Liver (tissue), 9 donors: Measurements from ENCODE around the gene DAGLA. TPM values are rescaled to one million over a fixed set of nuclear protein-coding genes. Genes with fewer than 3 reads are reported as not detected.
"Not testable (repeated sequence)": the region's sequence is repeated elsewhere in the genome, so short reads cannot be mapped to it uniquely, and the experiment has no call there.

Experiments
- DNase-seq: peaks from one replicate; pipeline ENCODE4 v3.0.0-alpha.2; 2017; ENCODE audit warnings: low spot score
- H3K27ac ChIP-seq, 2 donors: one replicate each; pipeline ENCODE4 v1.7.0; 2013; ENCODE audit warnings: inconsistent platforms in 2 of 2, low read length in 2 of 2, control low read depth in 1 of 2, low read depth in 1 of 2, mild to moderate bottlenecking in 1 of 2
- H3K27me3 ChIP-seq, 4 donors: one replicate each; pipeline versions ENCODE4 v1.6.1 to v1.7.0; 2013; ENCODE audit warnings: low read length in 3 of 4, inconsistent platforms in 1 of 4, mild to moderate bottlenecking in 1 of 4, moderate library complexity in 1 of 4; ENCODE audit not compliant: control insufficient read depth in 4 of 4, insufficient read depth in 4 of 4
- H3K36me3 ChIP-seq, 4 donors: one replicate each; pipeline versions ENCODE4 v1.6.1 to v1.7.0; 2013; ENCODE audit warnings: low read length in 3 of 4, mild to moderate bottlenecking in 3 of 4, low read depth in 1 of 4, moderate library complexity in 1 of 4; ENCODE audit not compliant: control insufficient read depth in 4 of 4, insufficient read depth in 3 of 4
- H3K4me1 ChIP-seq, 4 donors: one replicate each; pipeline versions ENCODE4 v1.6.1 to v1.7.0; 2013; ENCODE audit warnings: low read length in 3 of 4, mild to moderate bottlenecking in 3 of 4, moderate library complexity in 1 of 4; ENCODE audit not compliant: control insufficient read depth in 4 of 4, insufficient read depth in 4 of 4
- H3K4me3 ChIP-seq, 3 donors: one replicate each; pipeline versions ENCODE4 v1.6.1 to v1.7.0; 2013; ENCODE audit warnings: low read length in 3 of 3, control low read depth in 1 of 3, low read depth in 1 of 3, mild to moderate bottlenecking in 1 of 3
- H3K9ac ChIP-seq, 2 donors: one replicate each; pipeline ENCODE4 v1.7.0; 2013; ENCODE audit warnings: low read length in 2 of 2, mild to moderate bottlenecking in 2 of 2, moderate library complexity in 2 of 2, control low read depth in 1 of 2, low read depth in 1 of 2
- H3K9me3 ChIP-seq, 4 donors: one replicate each; pipeline versions ENCODE4 v1.6.1 to v1.7.0; 2013; ENCODE audit warnings: low read length in 3 of 4; ENCODE audit not compliant: control insufficient read depth in 4 of 4
- ATF3 ChIP-seq: IDR thresholded peaks from 2 replicates; pipeline ENCODE4 v1.6.1; 2016; ENCODE audit warnings: antibody characterized with exemption
- EGR1 ChIP-seq, 2 donors: IDR thresholded peaks; 2 replicates each; pipeline ENCODE4 v1.6.1; 2016 to 2018; ENCODE audit warnings: antibody characterized with exemption in 2 of 2, low read depth in 2 of 2
- FOXA1 ChIP-seq: IDR thresholded peaks from 2 replicates; pipeline ENCODE4 v1.6.1; 2016; ENCODE audit warnings: antibody characterized with exemption
- FOXA2 ChIP-seq: IDR thresholded peaks from 2 replicates; pipeline ENCODE4 v1.6.1; 2016; ENCODE audit warnings: antibody characterized with exemption
- GABPA ChIP-seq, 2 donors: IDR thresholded peaks in 1 of 2; conservative IDR thresholded peaks in 1 of 2; 2 replicates each; pipeline ENCODE4 v1.6.1; 2016; ENCODE audit warnings: antibody characterized with exemption in 2 of 2, mild to moderate bottlenecking in 1 of 2, moderate library complexity in 1 of 2
- HNF4A ChIP-seq, 2 donors: conservative IDR thresholded peaks; 2 replicates each; pipeline ENCODE4 v1.6.1; 2016; ENCODE audit warnings: antibody characterized with exemption in 2 of 2, mild to moderate bottlenecking in 2 of 2
- HNF4G ChIP-seq: IDR thresholded peaks from 2 replicates; pipeline ENCODE4 v1.6.1; 2016; ENCODE audit warnings: antibody characterized with exemption
- JUND ChIP-seq, 2 donors: IDR thresholded peaks; 2 replicates each; pipeline ENCODE4 v1.6.1; 2016; ENCODE audit warnings: antibody characterized with exemption in 2 of 2
- MAX ChIP-seq: IDR thresholded peaks from 2 replicates; pipeline ENCODE4 v1.6.1; 2016; ENCODE audit warnings: antibody characterized with exemption
- NR2F2 ChIP-seq: IDR thresholded peaks from 2 replicates; pipeline ENCODE4 v1.6.1; 2016; ENCODE audit warnings: antibody characterized with exemption
- REST ChIP-seq: IDR thresholded peaks from 2 replicates; pipeline ENCODE4 v1.6.1; 2016; ENCODE audit warnings: antibody characterized with exemption, mild to moderate bottlenecking
- RXRA ChIP-seq, 2 donors: IDR thresholded peaks; 2 replicates each; pipeline ENCODE4 v1.6.1; 2017 to 2018; ENCODE audit warnings: antibody characterized with exemption in 2 of 2, mild to moderate bottlenecking in 1 of 2
- TAF1 ChIP-seq: conservative IDR thresholded peaks from 2 replicates; pipeline ENCODE4 v1.6.1; 2016; ENCODE audit warnings: antibody characterized with exemption, mild to moderate bottlenecking
- YY1 ChIP-seq: IDR thresholded peaks from 2 replicates; pipeline ENCODE4 v1.6.1; 2016; ENCODE audit warnings: antibody characterized with exemption, mild to moderate bottlenecking
- WGBS: extraction: QIAGEN DNeasy Blood & Tissue Kit; methylation state at CpG from one replicate; pipeline ENCODE4 v1.1.7; 2013; 5-methylcytosine and 5-hydroxymethylcytosine counted together
- polyA plus RNA-seq, 2 donors: library from polyadenylated mRNA; stranded (reverse) in 1 of 2; unstranded in 1 of 2; fragments of 200-250 nt in 1 of 2; fragments of >200 nt in 1 of 2; fragmentation: Nextera tagmentation in 1 of 2; extraction: Ambion mirVana in 1 of 2; gene quantifications; one replicate each; pipeline versions ENCODE4 v1.2.1 to v1.2.3, GENCODE V29; 2013 to 2015
- total RNA-seq, 2 donors: library from RNA; depleted of rRNA; stranded (reverse); fragments of >200 nt; gene quantifications; one replicate each; pipeline ENCODE4 v1.2.3, GENCODE V29; 2014
- TF ChIP-seq, protein P1 (sequence below): fragments of 150-350 bp; IDR thresholded peaks from 2 replicates; pipeline ENCODE4 v1.5.1; 2017; ENCODE audit warnings: improper control_type of control experiment, low read depth, low read length; ENCODE audit not compliant: missing input control
- TF ChIP-seq, protein P2 (sequence below): IDR thresholded peaks from 2 replicates; pipeline ENCODE4 v1.6.1; 2016; ENCODE audit warnings: antibody characterized with exemption
- donor health status: healthy.
- donor health status: healthy.
- donor health status: healthy.
- donor health status: healthy.
- donor health status: healthy.

DAGLA gene
- total and polyA plus RNA-seq, 4 donors = 0.13 to 0.84 (median 0.60) TPM

GRCh38 chr11:61654397-61654829, 25.8 kb upstream of the DAGLA start (continued):
- TF ChIP-seq REST (no peak), JUND (IDR thresholded peaks at IDR 0.05) (no peak)

- not testable (repeated sequence) for H3K9ac ChIP-seq, DNase-seq, H3K9me3 ChIP-seq, H3K36me3 ChIP-seq, H3K4me1 ChIP-seq, H3K4me3 ChIP-seq, H3K27me3 ChIP-seq, H3K27ac ChIP-seq
- 57% methylated on average over 16 of the region's 17 CpGs for WGBS
These were observed 24.7 kb upstream of the DAGLA start for GRCh38 chr11:61655266-61656159.

DNA sequence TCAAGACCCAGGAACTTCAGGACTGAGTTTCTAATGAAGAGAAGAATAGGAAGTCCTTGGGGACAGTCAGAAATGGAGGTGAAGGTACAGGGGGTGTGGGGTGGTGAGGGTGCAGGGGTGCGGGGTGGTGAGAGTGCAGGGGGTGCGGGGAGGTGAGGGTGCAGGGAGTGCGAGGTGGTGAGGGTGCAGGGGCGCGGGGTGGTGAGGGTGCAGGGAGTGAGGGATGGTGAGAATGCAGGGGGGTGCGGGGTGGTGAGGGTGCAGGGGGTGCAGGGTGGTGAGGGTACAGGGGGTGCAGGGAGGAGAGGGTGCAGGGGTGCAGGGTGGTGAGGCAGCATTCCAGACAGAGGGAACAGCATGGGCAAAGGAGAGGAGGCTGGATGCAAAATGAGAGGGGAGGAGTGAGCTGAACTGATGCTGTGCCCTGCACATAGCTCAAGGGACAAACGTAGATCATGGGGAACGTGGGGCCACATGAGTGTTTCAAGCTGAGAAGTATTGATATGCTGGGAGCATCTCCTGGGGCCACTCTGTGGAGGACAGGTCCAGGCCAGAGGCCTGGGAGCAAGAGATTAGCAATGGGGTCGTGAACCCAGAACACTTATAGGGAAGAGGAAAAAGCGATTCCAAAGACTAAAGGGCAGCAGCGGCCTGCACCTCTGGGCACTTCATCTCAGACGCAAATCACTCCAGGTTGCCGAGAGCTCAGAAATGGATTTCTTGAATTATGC, 23.7 kb upstream of the DAGLA start:
- peaks cover 0 to 3% (median 0%) of the 10 kb centered on the region in 4 donors for H3K4me1 ChIP-seq
- WGBS = 84% methylated on average over 13 of the region's 13 CpGs
- no peak overlapping the region for H3K9ac ChIP-seq
- H3K27ac ChIP-seq = no peak overlapping the region
- H3K4me3 ChIP-seq = no peak overlapping the region
- H3K9me3 ChIP-seq = no peaks in the 10 kb centered on the region
- TF ChIP-seq, protein P1, sequence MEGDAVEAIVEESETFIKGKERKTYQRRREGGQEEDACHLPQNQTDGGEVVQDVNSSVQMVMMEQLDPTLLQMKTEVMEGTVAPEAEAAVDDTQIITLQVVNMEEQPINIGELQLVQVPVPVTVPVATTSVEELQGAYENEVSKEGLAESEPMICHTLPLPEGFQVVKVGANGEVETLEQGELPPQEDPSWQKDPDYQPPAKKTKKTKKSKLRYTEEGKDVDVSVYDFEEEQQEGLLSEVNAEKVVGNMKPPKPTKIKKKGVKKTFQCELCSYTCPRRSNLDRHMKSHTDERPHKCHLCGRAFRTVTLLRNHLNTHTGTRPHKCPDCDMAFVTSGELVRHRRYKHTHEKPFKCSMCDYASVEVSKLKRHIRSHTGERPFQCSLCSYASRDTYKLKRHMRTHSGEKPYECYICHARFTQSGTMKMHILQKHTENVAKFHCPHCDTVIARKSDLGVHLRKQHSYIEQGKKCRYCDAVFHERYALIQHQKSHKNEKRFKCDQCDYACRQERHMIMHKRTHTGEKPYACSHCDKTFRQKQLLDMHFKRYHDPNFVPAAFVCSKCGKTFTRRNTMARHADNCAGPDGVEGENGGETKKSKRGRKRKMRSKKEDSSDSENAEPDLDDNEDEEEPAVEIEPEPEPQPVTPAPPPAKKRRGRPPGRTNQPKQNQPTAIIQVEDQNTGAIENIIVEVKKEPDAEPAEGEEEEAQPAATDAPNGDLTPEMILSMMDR = no peak
- TF ChIP-seq EGR1 (IDR thresholded peaks at IDR 0.05; ENCODE audit: low read depth in 2 of 2) (no peak), NR2F2 (no peak), FOXA1 (no peak), ATF3 (no peak), MAX (no peak), YY1 (no peak), HNF4A (conservative IDR thresholded peaks at IDR 0.05) (no peak), GABPA (IDR thresholded peaks at IDR 0.05 in 1 of 2, conservative IDR thresholded peaks at IDR 0.05 in 1 of 2) (no peak), RXRA (IDR thresholded peaks at IDR 0.05) (no peak), TAF1 (no peak), FOXA2 (no peak), HNF4G (no peak)
- TF ChIP-seq, protein P2, sequence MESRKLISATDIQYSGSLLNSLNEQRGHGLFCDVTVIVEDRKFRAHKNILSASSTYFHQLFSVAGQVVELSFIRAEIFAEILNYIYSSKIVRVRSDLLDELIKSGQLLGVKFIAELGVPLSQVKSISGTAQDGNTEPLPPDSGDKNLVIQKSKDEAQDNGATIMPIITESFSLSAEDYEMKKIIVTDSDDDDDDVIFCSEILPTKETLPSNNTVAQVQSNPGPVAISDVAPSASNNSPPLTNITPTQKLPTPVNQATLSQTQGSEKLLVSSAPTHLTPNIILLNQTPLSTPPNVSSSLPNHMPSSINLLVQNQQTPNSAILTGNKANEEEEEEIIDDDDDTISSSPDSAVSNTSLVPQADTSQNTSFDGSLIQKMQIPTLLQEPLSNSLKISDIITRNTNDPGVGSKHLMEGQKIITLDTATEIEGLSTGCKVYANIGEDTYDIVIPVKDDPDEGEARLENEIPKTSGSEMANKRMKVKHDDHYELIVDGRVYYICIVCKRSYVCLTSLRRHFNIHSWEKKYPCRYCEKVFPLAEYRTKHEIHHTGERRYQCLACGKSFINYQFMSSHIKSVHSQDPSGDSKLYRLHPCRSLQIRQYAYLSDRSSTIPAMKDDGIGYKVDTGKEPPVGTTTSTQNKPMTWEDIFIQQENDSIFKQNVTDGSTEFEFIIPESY = no peak
- H3K36me3 ChIP-seq = no peaks in the 10 kb centered on the region
- no peaks in the 10 kb centered on the region for H3K27me3 ChIP-seq
- DNase-seq = no peak
